H9 (cell line): ENCODE data around the gene POLK. TPM values are rescaled to one million over a fixed set of nuclear protein-coding genes. Genes with fewer than 3 reads are reported as not detected.

ENCODE experiments used
- DNase-seq: peaks from one replicate; pipeline ENCODE4 v3.0.0-alpha.2; 2017
- H2AFZ ChIP-seq: one replicate; pipeline ENCODE4 v1.6.1; 2013; ENCODE audit warnings: mild to moderate bottlenecking, low read length, control low read depth, moderate library complexity
- H2AK5ac ChIP-seq: 2 replicates; pipeline ENCODE4 v1.6.1; 2013; ENCODE audit warnings: low read length, control low read depth, mixed read lengths; ENCODE audit not compliant: insufficient read length
- H2BK120ac ChIP-seq: one replicate; pipeline ENCODE4 v1.6.1; 2013; ENCODE audit warnings: low read depth, mild to moderate bottlenecking, low read length, control low read depth, inconsistent platforms; ENCODE audit not compliant: poor library complexity, severe bottlenecking
- H2BK12ac ChIP-seq: 2 replicates; pipeline ENCODE4 v1.6.1; 2013; ENCODE audit warnings: low read length, control low read depth, mixed read lengths, low read depth; ENCODE audit not compliant: insufficient read length
- H2BK15ac ChIP-seq: 2 replicates; pipeline ENCODE4 v1.6.1; 2013; ENCODE audit warnings: low read depth, low read length, control low read depth
- H2BK20ac ChIP-seq: one replicate; pipeline ENCODE4 v1.6.1; 2013; ENCODE audit warnings: low read depth, mild to moderate bottlenecking, low read length, control low read depth, inconsistent platforms; ENCODE audit not compliant: poor library complexity, severe bottlenecking
- H2BK5ac ChIP-seq: 2 replicates; pipeline ENCODE4 v1.6.1; 2013; ENCODE audit warnings: low read length, control low read depth, mixed read lengths; ENCODE audit not compliant: insufficient read length
- H3K14ac ChIP-seq: 2 replicates; pipeline ENCODE4 v1.6.1; 2013; ENCODE audit warnings: low read length, control low read depth; ENCODE audit not compliant: insufficient read depth
- H3K18ac ChIP-seq: 2 replicates; pipeline ENCODE4 v1.6.1; 2013; ENCODE audit warnings: low read depth, mild to moderate bottlenecking, mixed read lengths, low read length, control low read depth; ENCODE audit not compliant: insufficient read length
- H3K23ac ChIP-seq: 2 replicates; pipeline ENCODE4 v1.6.1; 2013; ENCODE audit warnings: low read length, control low read depth, mixed read lengths, low read depth; ENCODE audit not compliant: insufficient read length
- H3K23me2 ChIP-seq: 2 replicates; pipeline ENCODE4 v1.6.1; 2013; ENCODE audit warnings: low read depth, mild to moderate bottlenecking, mixed read lengths, low read length, control low read depth; ENCODE audit not compliant: insufficient read length, poor library complexity, severe bottlenecking
- H3K27ac ChIP-seq: 2 replicates; pipeline ENCODE4 v1.5.1; 2013; ENCODE audit warnings: low read length, control low read depth, mixed read lengths, low read depth; ENCODE audit not compliant: insufficient read length
- H3K27me3 ChIP-seq: 2 replicates; pipeline ENCODE4 v1.6.1; 2013; ENCODE audit warnings: low read length, control low read depth, inconsistent platforms; ENCODE audit not compliant: insufficient read depth
- H3K4ac ChIP-seq: 2 replicates; pipeline ENCODE4 v1.6.1; 2013; ENCODE audit warnings: low read depth, mild to moderate bottlenecking, control low read depth, inconsistent platforms, low read length, moderate library complexity
- H3K4me1 ChIP-seq: 2 replicates; pipeline ENCODE4 v1.6.1; 2013; ENCODE audit warnings: low read length, control low read depth, inconsistent platforms; ENCODE audit not compliant: insufficient read depth
- H3K4me2 ChIP-seq: 2 replicates; pipeline ENCODE4 v1.6.1; 2013; ENCODE audit warnings: low read length, control low read depth, mixed read lengths; ENCODE audit not compliant: insufficient read length, insufficient read depth
- H3K56ac ChIP-seq: 2 replicates; pipeline ENCODE4 v1.6.1; 2013; ENCODE audit warnings: low read depth, mild to moderate bottlenecking, mixed read lengths, low read length, control low read depth; ENCODE audit not compliant: insufficient read length
- H3K79me1 ChIP-seq: 2 replicates; pipeline ENCODE4 v1.6.1; 2013; ENCODE audit warnings: low read depth, mild to moderate bottlenecking, moderate library complexity, low read length, control low read depth, inconsistent platforms; ENCODE audit not compliant: insufficient read depth, poor library complexity, severe bottlenecking
- H3K79me2 ChIP-seq: 2 replicates; pipeline ENCODE4 v1.6.1; 2013; ENCODE audit warnings: low read length, control low read depth, inconsistent platforms; ENCODE audit not compliant: insufficient read depth
- H3K9ac ChIP-seq: 2 replicates; pipeline ENCODE4 v1.6.1; 2013; ENCODE audit warnings: low read length, control low read depth, mixed read lengths; ENCODE audit not compliant: insufficient read length; ENCODE audit errors: extremely low read depth
- H3K9me3 ChIP-seq: one replicate; pipeline ENCODE4 v1.6.1; 2013; ENCODE audit warnings: low read depth, low read length, inconsistent platforms; ENCODE audit not compliant: control insufficient read depth
- H3T11ph ChIP-seq: one replicate; pipeline ENCODE4 v1.6.1; 2013; ENCODE audit warnings: mild to moderate bottlenecking, low read length, control low read depth, inconsistent platforms
- H4K20me1 ChIP-seq: one replicate; pipeline ENCODE4 v1.6.1; 2013; ENCODE audit not compliant: control insufficient read depth, insufficient read length, insufficient read depth
- H4K5ac ChIP-seq: 2 replicates; pipeline ENCODE4 v1.6.1; 2013; ENCODE audit warnings: low read depth, mild to moderate bottlenecking, mixed read lengths, low read length, control low read depth; ENCODE audit not compliant: insufficient read length
- H4K8ac ChIP-seq: replicated peaks from 2 replicates; pipeline ENCODE4 v1.6.1; 2013; ENCODE audit warnings: low read length, control low read depth, mixed read lengths, low read depth; ENCODE audit not compliant: insufficient read length
- H4K91ac ChIP-seq: 2 replicates; pipeline ENCODE4 v1.6.1; 2013; ENCODE audit warnings: low read depth, mild to moderate bottlenecking, moderate library complexity, mixed read lengths, low read length, control low read depth; ENCODE audit not compliant: insufficient read length
- H3K27ac Mint-ChIP-seq, 3 experiments: 2 replicates in 2 of 3; 3 replicates in 1 of 3; pipeline ENCODE4 v1.8.0; 2020 to 2021; ENCODE audit warnings: mixed read lengths in 3 of 3, mild to moderate bottlenecking in 1 of 3, moderate library complexity in 1 of 3
- H3K27me3 Mint-ChIP-seq: 2 replicates; pipeline ENCODE4 v1.8.0; 2021; ENCODE audit warnings: low read depth, mild to moderate bottlenecking, moderate library complexity, mixed read lengths
- H3K36me3 Mint-ChIP-seq, 3 experiments: 2 replicates in 2 of 3; 3 replicates in 1 of 3; pipeline ENCODE4 v1.8.0; 2020 to 2021; ENCODE audit warnings: low read depth in 3 of 3, mixed read lengths in 3 of 3; ENCODE audit not compliant: insufficient read depth in 1 of 3
- H3K4me1 Mint-ChIP-seq, 2 experiments: 2 replicates each; pipeline ENCODE4 v1.8.0; 2020; ENCODE audit warnings: mixed read lengths in 2 of 2
- H3K4me3 Mint-ChIP-seq, 2 experiments: 2 replicates in 1 of 2; 3 replicates in 1 of 2; pipeline ENCODE4 v1.8.0; 2020 to 2021; ENCODE audit warnings: mild to moderate bottlenecking in 2 of 2, mixed read lengths in 2 of 2, moderate library complexity in 1 of 2
- H3K9me3 Mint-ChIP-seq, 2 experiments: 2 replicates in 1 of 2; 3 replicates in 1 of 2; pipeline ENCODE4 v1.8.0; 2020; ENCODE audit warnings: mild to moderate bottlenecking in 2 of 2, mixed read lengths in 2 of 2, moderate library complexity in 1 of 2
- WGBS: extraction: QIAGEN DNeasy Blood & Tissue Kit; methylation state at CpG from one replicate; pipeline ENCODE4 v1.1.7; 2013; ENCODE audit warnings: missing lambda C conversion rate, low lambda C conversion rate, mixed read lengths; ENCODE audit not compliant: insufficient read length; ENCODE audit errors: extremely low coverage; 5-methylcytosine and 5-hydroxymethylcytosine counted together
- total RNA-seq: library from RNA; stranded (reverse); gene quantifications from 2 replicates; pipeline ENCODE4 v1.2.1, GENCODE V29; 2021
- TF ChIP-seq, protein P1 (sequence below): fragments of 200-600 bp; sonication (generic); conservative IDR thresholded peaks from 3 replicates; pipeline ENCODE4 v1.8.0; 2021; ENCODE audit warnings: antibody characterized with exemption, mild to moderate bottlenecking

POLK gene
- total RNA-seq, 1 experiment from 2014 or later: 7.6 TPM

DNA sequence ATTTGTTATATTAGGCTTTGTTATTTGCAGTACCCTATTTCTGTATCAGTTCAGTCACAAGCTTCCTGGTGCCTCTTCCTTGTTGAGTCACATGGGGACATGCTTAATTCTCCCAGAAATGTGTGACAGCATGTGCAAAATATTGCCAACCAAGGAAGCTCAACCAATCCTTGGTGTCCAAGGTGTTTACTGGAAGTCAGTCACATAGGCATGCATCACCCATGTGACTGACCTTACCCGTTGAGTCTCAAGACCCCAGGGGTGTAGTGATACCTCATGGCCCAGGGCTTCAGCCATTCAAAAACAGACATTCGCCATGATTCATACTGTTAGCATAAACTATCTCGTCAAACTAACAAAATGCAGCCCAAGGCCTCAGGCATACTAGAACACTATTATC lies 90.3 kb downstream of the POLK start:
- Mint-ChIP-seq H3K27me3 (no peaks in the 10 kb centered on the region), H3K4me1 (peaks cover 12 to 22% of the 10 kb centered on the region in 2 experiments), H3K9me3 (no peaks in the 10 kb centered on the region), H3K4me3 (no peak overlapping the region), H3K27ac (0 out of 7 replicates have a peak overlapping the region, but pooled peaks of 1 of the 3 experiments have one; percentile 21), H3K36me3 (peaks cover 0 to 6% (median 4%) of the 10 kb centered on the region in 3 experiments; a peak in 3 of 7 replicates)
- Histone ChIP-seq H4K8ac (no peak overlapping the region), H3K79me1 (no peaks in the 10 kb centered on the region), H3T11ph (no peak overlapping the region), H3K79me2 (no peaks in the 10 kb centered on the region), H2BK15ac (no peak overlapping the region), H4K5ac (no peak overlapping the region), H3K23me2 (no peaks in the 10 kb centered on the region), H3K9me3 (no peaks in the 10 kb centered on the region), H4K91ac (no peak overlapping the region), H4K20me1 (no peaks in the 10 kb centered on the region), H2AFZ (no peak overlapping the region), H2BK120ac (no peak overlapping the region), H3K9ac (no peak overlapping the region), H2BK12ac (no peak overlapping the region), H3K14ac (no peak overlapping the region; the same call in 1 of the 2 replicates), H2BK20ac (no peak overlapping the region), H3K4me2 (no peak overlapping the region), H3K27me3 (no peaks in the 10 kb centered on the region), H2BK5ac (no peak overlapping the region), H3K18ac (no peak overlapping the region), H3K4ac (no peak overlapping the region), H3K56ac (no peak overlapping the region), H3K4me1 (peaks cover 3% of the 10 kb centered on the region; the same call in 1 of the 2 replicates), H2AK5ac (no peak overlapping the region), H3K27ac (no peak overlapping the region), H3K23ac (no peak overlapping the region)
- no peak for DNase-seq
- WGBS: no CpG with 5 or more reads among the region's 3 CpGs
- TF ChIP-seq, protein P1, sequence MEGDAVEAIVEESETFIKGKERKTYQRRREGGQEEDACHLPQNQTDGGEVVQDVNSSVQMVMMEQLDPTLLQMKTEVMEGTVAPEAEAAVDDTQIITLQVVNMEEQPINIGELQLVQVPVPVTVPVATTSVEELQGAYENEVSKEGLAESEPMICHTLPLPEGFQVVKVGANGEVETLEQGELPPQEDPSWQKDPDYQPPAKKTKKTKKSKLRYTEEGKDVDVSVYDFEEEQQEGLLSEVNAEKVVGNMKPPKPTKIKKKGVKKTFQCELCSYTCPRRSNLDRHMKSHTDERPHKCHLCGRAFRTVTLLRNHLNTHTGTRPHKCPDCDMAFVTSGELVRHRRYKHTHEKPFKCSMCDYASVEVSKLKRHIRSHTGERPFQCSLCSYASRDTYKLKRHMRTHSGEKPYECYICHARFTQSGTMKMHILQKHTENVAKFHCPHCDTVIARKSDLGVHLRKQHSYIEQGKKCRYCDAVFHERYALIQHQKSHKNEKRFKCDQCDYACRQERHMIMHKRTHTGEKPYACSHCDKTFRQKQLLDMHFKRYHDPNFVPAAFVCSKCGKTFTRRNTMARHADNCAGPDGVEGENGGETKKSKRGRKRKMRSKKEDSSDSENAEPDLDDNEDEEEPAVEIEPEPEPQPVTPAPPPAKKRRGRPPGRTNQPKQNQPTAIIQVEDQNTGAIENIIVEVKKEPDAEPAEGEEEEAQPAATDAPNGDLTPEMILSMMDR: no peak
